Type B pancreatic cell (in vitro differentiated cells): Measurements from ENCODE around the gene FOXK2. TPM values are rescaled to one million over a fixed set of nuclear protein-coding genes. Genes with fewer than 3 reads are reported as not detected.

Source experiments
- DNase-seq: peaks from one replicate; pipeline ENCODE4 v3.0.0; 2021; ENCODE audit warnings: mixed read lengths; ENCODE audit not compliant: unreplicated experiment; ENCODE audit errors: extremely low spot score
- H3K27ac Mint-ChIP-seq: 2 replicates; pipeline ENCODE4 v1.8.0; 2021; ENCODE audit warnings: mild to moderate bottlenecking, mixed read lengths
- H3K27me3 Mint-ChIP-seq: 2 replicates; pipeline ENCODE4 v1.8.0; 2021; ENCODE audit warnings: mixed read lengths
- H3K36me3 Mint-ChIP-seq: 2 replicates; pipeline ENCODE4 v1.8.0; 2021; ENCODE audit warnings: mixed read lengths
- H3K4me1 Mint-ChIP-seq: one replicate; pipeline ENCODE4 v1.8.0; 2021; ENCODE audit warnings: mixed read lengths; ENCODE audit not compliant: unreplicated experiment
- H3K4me3 Mint-ChIP-seq: 2 replicates; pipeline ENCODE4 v1.8.0; 2021; ENCODE audit warnings: mild to moderate bottlenecking, mixed read lengths
- H3K9me3 Mint-ChIP-seq: 2 replicates; pipeline ENCODE4 v1.8.0; 2021; ENCODE audit warnings: mixed read lengths
- total RNA-seq: library from RNA; stranded (reverse); gene quantifications from 2 replicates; pipeline ENCODE4 v1.2.1, GENCODE V29; 2021; ENCODE audit warnings: low replicate concordance
- TF ChIP-seq, protein P1 (sequence below): fragments of 200-600 bp; sonication (generic); conservative IDR thresholded peaks from 2 replicates; pipeline ENCODE4 v1.5.0; 2021; ENCODE audit warnings: antibody characterized with exemption, mild to moderate bottlenecking

The FOXK2 gene
- total RNA-seq, 1 donor from 2014 or later, result 75.5 TPM

DNA sequence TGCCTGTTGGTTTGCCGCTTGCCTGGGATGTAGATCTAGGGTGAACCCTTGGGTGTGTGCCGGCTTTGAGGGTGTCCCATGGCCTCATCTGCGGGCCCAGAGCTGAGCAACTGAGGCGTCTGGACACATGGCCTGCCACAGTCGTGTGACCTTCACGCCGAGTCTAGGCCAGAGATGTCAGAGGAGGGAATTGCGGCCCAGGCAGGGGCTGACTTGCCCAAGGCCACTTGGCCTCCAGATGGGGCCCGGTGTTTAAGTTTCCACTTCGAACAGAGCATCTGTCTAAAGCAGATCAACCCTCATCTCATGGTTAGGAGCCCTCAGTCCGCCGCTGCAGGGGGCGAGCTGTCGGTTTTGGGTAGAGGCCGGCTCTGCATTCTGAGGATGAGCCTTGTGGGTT is 28.0 kb upstream of the FOXK2 start:
- Mint-ChIP-seq H3K27me3 (peaks cover 8% of the 10 kb centered on the region), H3K36me3 (no peaks in the 10 kb centered on the region), H3K27ac (no peak overlapping the region), H3K9me3 (no peaks in the 10 kb centered on the region), H3K4me1 (peaks cover 12% of the 10 kb centered on the region), H3K4me3 (no peak overlapping the region)
- DNase-seq, result no peak
- TF ChIP-seq, protein P1, sequence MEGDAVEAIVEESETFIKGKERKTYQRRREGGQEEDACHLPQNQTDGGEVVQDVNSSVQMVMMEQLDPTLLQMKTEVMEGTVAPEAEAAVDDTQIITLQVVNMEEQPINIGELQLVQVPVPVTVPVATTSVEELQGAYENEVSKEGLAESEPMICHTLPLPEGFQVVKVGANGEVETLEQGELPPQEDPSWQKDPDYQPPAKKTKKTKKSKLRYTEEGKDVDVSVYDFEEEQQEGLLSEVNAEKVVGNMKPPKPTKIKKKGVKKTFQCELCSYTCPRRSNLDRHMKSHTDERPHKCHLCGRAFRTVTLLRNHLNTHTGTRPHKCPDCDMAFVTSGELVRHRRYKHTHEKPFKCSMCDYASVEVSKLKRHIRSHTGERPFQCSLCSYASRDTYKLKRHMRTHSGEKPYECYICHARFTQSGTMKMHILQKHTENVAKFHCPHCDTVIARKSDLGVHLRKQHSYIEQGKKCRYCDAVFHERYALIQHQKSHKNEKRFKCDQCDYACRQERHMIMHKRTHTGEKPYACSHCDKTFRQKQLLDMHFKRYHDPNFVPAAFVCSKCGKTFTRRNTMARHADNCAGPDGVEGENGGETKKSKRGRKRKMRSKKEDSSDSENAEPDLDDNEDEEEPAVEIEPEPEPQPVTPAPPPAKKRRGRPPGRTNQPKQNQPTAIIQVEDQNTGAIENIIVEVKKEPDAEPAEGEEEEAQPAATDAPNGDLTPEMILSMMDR, result no peak

DNA sequence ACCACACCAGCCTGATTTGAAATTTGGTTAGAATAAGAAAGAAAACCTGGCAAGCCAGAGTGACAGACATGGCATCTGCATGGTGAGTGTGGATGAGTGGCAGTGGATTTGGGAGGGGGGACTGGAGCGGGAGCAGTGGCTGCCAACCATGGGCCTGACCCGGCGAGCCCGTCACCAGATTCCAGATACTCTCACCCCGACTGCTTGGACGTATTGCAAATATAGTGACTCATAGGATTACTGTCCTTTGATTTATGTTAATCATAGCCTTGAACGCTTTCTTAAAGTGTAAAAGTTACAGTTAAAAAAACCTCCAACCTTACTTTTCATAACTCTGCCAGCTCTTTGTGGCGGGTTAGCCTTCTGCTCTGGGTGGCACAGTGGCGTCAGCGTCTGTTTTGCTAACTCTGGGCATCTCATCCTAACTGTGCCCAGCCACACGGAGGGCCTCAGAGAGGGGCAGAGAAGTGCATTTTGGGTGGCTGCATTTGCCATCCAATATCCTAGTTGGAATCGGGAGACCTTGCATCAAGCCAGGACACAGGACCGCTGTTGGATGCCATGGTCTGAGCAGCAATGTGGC is 26.8 kb upstream of the FOXK2 start:
- Mint-ChIP-seq H3K27ac (no peak overlapping the region), H3K9me3 (no peaks in the 10 kb centered on the region), H3K4me1 (peaks cover 15% of the 10 kb centered on the region), H3K4me3 (no peak overlapping the region), H3K36me3 (no peaks in the 10 kb centered on the region), H3K27me3 (peaks cover 10% of the 10 kb centered on the region)
- DNase-seq, result no peak
- TF ChIP-seq, protein P1, result no peak

DNA sequence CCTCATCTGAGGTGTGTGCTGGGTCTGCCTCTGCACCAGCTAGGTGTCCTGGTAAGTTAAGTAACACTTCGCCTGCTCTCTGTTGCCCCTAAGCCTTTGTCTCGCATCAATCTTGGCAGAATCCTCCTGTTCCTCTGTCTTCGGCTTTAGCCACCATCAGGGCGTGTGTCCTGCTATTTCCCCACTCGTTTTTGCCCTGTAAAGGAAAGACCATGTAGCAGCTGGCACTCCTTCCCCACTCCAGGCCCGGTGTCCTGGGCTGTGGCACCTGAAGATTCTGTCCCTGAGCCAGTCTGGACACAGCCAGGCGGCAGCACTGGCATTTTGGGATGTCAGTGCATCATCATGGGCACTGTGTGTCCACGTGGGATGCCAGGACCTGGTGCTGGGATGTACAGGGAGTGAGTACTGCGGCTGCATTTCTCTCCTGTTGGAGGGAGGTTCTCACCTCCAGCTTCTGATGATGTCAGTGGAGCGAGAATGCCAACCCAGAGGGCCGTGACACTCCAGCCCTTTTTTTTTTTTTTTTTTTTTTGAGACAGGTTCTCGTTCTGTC is 26.2 kb upstream of the FOXK2 start:
- Mint-ChIP-seq H3K27me3 (peaks cover 10% of the 10 kb centered on the region), H3K4me1 (peaks cover 18% of the 10 kb centered on the region), H3K27ac (no peak overlapping the region), H3K36me3 (no peaks in the 10 kb centered on the region), H3K9me3 (no peaks in the 10 kb centered on the region), H3K4me3 (no peak overlapping the region)
- DNase-seq, result no peak
- TF ChIP-seq, protein P1, result no peak

DNA sequence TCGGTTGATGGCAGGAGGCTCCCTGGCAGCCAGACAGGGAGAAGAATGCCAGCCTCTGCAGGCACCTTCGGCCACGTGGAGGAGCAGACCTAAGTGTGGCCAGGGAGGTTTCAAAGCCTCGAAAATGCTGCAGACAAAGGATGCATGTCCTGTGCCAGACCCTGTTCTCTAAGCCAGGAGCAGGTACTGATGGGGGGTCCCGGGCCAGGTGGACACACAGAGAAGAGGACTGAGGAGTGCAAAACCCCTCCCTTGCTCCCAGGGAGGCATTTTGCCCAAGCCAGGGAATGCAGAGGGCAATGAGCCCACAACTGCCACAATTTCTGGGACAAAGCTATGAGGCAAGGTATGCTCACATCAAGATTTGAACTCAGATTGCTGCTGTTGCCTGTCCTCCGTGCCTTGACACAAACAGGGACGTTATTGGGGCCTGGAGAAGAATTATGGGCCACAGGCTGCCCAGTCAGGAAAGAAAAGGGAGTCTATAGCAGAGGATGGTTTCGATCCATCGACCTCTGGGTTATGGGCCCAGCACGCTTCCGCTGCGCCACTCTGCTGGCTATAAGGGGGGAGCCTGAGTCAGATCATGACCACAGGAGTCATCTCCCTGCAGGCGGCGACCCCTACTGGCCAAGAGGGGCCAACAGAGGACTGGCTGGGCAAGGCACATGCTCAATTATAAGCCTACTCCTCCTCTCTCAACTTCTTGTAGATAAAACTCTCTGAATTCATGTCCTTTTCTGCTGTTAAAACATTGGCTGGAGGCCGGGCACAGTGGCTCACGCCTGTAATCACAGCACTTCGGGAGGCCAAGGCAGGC is 25.1 kb upstream of the FOXK2 start:
- peaks cover 18% of the 10 kb centered on the region for H3K4me1 Mint-ChIP-seq
- peak overlapping the region; percentile 85 for H3K4me3 Mint-ChIP-seq
- H3K9me3 Mint-ChIP-seq, result no peaks in the 10 kb centered on the region
- TF ChIP-seq, protein P1, result peak; percentile 93
- H3K27ac Mint-ChIP-seq, result peak overlapping the region; percentile 94
- peak; percentile 93 for DNase-seq
- no peaks in the 10 kb centered on the region for H3K36me3 Mint-ChIP-seq
- H3K27me3 Mint-ChIP-seq, result peaks cover 10% of the 10 kb centered on the region

DNA sequence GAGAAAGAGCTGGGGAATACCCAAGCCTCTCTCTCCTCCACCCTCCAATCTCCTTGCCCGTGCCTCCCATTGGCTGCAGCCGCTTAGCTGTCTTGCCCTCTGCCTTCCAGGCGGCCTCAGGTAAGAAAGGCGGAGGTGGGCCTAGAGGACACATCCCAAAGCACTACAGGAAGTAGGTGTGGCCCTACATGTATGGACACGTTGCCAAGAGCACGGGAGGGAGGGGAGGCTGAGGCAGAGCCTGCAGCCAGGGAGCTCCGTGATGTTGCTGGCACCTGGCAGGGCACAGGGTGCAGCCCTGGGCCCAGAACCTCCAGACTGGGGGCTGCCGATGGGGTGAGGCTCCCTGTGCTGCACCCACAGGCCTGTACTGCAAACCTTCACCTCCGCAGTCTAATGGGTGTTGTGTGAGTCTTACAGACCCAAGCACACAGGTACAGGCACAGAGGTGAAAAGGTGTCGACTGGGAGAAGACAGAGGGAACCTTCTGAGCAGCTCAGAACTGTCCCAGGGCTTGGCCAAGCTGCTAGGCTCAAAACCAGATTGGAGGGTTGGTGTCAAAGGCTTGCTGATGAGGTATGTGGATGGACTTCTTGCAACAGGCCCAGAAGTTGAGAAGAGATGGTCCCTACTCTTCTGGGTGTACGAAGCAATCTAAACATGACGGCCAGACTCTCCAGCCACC is 23.5 kb upstream of the FOXK2 start:
- Mint-ChIP-seq H3K27me3 (peaks cover 10% of the 10 kb centered on the region), H3K27ac (peak overlapping the region; percentile 26), H3K36me3 (no peaks in the 10 kb centered on the region), H3K4me3 (peak overlapping the region; percentile 66), H3K4me1 (peaks cover 18% of the 10 kb centered on the region), H3K9me3 (no peaks in the 10 kb centered on the region)
- TF ChIP-seq, protein P1, result no peak
- no peak for DNase-seq
